ENCODE data around the gene RXRA.

RXRA gene

DNA sequence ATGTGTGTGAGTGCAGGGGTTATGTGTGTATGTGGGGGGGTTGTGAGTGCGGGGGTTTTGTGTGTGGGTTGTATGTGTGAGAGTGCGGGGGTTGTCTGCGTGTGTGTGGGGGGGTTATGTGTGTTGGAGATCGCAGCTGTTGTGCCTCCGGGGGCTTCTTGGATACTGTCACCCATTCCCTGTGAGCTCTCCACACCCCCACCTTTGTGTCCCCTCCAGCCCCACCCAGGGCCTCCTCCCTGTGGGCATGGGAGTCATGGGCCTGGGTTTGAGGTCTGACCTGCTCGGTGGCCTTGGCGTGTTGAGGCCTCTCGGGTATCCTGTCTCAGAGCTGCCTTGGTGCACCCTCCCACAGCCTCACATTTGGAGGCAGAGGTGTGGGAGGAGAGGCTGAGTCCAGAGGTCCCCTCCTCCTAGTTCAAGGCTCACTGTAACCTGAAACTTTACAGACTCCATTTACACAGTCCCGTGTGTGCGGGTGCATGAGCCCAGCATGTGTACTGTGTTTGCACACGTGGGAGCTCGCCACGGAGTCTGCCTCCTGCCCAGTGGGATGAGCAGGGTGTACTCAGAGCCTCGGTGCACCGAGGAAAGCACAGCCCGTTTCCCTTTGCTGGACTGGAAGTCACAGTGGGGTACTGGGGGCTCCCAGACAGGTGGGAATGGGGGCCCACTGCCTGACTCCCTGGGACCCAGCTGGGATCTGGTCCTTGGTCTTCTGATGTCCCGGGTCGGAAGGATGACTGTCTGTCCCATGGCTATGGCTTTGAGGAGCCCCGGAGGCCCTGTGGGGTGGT is 43.4 kb downstream of the RXRA start:
- no peak for DNase-seq (ENCODE audit: low spot score)

DNA sequence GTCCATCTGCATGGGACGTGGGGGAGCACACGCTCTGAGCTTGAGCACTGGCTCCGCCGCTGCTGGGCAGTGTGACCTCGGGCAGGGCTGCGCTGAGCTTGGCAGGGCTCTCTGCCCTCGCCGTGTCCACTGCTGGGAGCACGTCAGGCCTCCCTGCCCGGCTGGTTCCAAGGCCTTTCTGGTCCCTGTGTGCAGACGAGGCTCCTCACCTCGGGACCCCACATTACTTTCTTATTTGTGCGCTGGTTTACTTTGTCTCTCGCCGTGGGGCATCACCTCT is 43.9 kb downstream of the RXRA start:
- DNase-seq (ENCODE audit: low spot score): no peak

DNA sequence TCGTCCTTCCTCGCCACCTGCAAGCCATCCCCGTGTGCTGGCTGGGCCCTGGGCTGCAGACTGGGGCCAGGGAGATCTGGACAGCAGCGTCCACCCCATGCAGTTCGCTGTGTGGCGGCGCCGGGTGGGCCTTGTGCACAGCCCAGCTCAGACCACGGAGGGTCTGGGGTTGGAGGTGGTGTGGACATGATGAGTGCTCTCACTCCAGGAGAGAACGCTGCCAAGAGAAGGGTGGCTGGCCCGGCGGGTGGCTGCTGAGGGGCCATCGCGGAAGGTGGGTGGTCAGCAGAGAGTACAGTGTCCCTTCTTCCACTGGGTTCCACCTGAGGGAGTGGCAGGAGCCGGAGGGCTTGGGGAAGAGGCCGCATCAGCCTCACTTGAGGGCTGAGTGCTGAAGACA is 44.4 kb downstream of the RXRA start:
- no peak for DNase-seq (ENCODE audit: low spot score)

DNA sequence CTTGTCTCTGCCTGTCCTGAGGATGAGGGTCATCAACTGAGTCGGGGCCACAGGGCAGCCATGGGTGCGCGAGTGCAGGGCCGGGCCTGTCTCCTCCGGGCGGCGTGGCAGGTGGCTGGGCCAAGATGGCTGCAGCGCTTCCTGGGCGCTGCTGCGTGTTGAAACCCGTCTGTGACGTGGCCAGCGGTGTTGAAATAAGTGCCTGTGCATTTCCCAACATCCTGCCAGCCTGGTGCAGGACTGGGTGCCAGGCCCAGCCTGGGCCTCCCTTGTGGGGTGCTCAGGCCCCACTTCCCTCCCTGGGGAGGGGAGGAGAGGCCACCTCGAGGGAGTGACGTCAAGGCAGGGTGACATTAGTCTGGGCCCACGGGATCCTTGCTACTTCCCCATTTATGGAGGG is 45.5 kb downstream of the RXRA start:
- no peak for DNase-seq (ENCODE audit: low spot score)

DNA sequence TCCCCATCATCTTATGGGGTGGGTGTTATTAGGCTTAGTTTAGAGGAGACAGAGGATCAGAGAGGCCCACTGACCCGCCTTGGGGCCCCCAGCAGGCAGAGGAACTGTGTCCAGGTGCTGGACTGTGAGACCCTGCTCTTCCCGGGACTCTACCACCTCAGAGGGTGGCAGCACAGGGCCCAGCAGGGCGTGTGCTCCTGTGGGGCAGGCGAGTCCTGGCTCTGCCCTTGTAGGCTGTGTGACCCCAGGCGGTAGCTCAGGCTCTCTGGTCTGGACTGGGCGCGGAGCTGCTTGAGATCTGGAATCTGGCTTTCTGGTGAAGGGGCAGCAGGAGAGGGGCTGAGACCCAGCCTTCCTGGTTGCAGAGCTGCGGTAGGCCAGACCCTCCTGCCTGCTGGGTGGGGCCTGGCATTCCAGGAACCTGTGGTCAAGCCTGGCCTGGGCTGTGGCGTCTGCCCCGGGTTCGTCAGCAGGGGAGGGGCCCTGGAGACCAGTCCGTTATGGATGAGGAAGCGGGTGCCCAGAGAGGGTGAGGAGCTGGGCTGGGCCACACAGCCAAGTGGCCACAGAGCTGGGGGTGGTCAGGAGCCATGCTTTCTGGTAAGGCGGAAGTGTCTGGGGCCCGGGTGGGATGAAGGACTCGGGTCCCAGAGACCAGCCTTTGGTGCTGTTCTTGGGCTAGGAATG is 46.5 kb downstream of the RXRA start:
- DNase-seq (ENCODE audit: low spot score): no peak

DNA sequence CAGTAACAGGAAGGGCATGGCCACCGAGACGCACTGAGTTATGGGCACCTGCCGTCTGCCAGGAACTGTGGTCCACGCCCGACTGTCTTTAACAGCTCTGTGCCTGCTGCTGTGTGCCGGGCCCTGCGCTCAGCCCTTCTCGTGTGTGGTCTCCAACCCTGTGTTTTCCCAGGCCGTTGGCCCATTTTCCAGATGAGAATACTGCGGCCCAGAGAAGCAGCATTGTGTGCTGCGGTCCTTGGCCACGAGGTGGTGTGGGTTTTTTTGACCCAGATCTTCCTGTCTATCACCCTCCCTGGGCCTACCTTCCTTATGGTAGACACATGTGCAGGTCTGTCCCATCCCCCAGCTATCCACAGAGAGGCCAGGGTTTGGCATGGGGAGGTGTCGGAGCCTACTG is 47.0 kb downstream of the RXRA start:
- DNase-seq (ENCODE audit: low spot score): no peak

DNA sequence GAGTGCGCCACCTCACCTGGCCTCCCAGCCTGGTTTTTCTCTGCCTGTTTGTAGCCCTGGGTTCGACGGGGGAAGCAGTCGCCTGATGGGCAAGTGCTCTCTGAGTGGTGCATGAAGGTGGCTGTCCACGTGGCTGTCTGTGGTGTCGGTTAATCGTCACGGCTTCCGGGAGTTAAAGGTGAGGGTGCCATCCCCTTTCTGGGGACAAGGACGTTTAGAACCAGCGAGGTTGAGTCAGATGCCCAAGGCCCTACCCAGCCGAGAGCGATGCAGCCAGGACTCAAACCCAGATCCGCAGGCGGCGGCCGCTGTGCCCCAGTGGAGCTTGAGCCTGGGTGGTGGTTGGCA is 47.7 kb downstream of the RXRA start:
- no peak for DNase-seq (ENCODE audit: low spot score)

DNA sequence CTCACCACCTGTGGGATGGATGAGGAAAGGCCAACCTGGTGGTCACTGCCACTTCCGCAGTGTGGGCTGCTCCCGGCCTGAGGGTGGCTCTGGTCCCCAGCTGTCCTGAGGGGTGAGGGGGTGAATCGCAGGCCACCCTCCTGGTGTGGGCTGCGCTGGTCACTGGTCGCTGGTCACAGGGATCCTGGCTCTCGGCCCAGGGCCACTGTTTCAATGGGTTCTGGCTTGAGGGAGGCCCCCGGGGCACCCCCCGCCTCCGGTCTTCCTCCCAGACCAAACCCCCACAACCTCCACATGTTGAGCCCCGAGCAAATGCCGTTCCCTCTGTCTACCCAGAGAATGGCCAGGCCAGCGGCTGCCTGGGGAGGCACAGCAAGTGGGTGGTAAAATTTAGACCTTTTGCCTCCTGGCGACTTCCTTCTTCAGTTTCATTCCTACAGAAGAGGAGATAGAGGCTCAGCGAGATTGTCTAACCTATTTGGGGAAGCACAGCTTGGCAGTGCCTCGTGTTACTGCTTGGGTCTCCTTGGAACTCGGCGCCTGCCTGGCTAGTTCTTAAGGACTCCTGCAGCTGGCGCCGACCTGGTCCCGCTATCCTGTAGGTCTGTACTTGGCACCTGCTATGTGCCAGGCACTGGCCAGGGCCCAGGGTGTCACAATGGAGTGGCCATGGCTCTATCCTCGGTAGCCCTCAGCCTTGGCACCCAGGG is 48.2 kb downstream of the RXRA start:
- no peak for DNase-seq (ENCODE audit: low spot score)

DNA sequence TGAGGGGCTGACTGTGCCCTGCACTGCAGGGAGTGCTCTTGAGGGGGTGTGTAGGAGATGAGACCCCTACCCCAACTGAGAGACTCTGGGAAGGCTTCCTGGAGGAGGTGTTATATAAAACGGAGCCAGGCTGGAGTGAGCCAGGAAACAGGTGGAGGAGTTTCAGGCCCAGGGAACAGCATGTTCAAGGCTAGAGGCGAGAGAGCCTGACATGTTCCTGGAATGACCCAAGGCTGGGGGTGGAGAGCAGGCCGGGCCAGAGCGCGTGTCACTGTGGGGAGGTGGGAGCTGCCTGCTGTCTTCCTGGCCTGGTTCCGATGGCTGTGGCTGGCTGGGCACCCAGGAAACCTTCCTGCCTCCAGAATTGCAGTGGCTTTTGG is 48.7 kb downstream of the RXRA start:
- no peak for DNase-seq (ENCODE audit: low spot score)

DNA sequence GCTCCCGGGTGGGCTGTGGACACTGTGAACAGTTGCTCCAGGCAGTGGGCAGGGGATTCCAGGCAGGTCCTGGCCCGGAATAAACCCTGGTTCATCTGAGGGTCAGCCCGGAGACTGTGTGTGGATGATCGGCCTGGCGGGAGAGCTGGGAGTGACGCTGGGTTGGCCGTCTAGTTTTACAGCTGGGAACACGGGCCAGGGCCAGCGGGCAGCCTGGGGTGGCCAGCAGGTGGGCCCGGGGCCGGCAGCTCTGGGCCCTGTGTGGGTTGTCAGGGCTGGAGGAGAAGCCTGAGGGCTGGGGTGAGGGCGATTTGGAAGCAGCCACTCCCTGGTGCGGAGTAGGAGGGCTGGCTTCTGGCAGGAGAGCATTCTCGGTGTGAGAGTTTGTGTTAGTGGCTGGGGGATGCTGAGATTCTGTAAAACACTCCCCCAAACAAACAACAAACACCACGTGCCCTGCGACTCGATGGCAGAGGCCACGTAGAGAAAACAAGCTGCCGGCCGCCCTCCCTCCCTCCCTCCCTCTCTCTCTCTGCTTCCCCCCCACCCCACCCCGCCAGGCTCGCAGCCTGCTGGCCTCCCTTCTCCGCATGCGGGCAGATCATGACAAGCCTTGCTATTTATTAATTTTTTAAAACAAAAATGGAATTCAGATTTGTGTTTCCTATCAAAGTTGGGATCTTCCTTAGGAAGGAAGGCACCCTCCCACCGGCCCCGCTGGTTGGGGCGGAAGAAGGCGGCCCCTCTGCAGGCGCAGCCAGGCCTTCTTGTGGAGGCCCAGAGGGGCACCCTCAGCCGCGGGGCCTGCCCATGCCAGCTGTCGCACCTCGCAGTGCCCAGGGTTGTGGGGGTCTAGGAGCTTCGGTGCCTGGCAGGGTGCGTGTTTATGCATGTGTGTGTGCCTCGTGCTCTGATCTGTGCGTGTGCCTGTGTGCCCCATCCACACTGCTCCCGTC is 49.5 kb downstream of the RXRA start:
- DNase-seq (ENCODE audit: low spot score): no peak

DNA sequence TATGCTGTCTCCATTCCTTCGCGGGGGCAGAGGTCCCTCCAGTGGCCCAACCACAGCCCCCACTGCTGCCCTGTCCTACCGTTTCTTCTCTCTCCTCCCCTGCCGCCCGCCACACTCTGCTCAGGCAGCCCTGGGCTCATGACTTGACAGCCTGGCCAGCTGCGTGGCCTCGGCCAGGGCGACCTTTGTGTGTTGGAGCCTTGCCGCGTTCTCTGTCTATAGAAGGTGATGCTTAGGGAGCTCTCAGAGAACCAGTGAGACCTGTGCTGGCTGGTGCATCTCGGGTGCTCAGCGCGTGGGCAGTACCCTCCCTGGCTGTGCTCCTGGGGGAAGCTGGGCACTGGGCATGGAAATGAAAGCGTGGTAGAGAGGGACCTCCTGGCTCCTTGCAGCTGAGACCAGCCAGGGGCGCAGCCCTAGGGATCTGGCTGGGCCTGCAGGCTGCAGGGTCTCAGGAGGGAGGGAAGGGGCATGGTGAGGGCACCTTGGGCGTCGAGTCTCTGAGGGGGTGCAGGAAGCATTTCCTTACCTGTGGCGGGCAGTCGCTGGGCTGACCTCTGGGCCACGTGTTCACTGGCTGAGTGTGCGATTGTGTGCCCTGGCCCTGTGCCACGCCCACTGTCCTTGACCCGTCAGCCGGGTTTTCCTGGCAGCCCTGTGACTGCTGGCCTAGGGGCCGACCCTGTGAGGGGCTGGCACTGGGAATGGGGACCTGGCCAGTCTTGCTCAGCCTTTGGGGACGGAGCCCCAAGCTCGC is 50.3 kb downstream of the RXRA start:
- DNase-seq (ENCODE audit: low spot score): no peak

DNA sequence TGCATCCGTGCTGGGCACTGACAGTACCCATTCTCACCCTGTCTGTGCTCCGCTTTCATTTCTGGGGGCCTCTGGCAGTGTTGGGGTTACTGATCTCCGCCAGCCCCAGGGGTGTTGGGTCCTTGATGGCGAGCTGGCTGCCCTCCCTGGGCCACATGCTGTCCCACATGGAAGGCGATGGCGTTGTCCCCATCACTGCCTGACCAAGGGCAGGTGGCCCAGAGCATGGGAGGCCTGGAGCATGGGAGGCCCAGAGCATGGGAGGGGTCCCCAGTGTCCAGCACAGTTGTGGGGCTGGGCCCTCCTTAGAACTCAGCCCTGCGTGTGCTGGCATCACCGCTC is 50.9 kb downstream of the RXRA start:
- DNase-seq (ENCODE audit: low spot score): no peak

DNA sequence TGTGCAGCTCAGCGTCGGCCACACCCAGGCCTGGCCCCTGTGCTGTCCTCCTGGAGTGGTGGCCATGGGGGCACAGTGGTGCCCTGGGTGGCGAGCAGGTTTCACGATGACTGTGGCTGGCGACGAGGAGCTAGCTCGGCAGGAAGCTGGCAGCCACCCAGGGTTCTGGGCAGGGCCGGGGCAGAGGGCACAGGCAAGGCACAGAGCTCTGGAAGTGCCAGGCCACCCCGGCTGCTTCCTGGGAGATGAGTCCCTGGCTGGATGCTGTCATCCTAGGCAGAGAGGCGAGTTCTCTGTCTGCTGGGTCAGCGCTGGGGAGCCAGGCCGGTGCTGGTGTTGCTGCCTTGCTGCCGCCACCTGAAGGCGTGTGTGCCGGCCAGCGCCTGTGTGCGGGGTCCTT is 51.7 kb downstream of the RXRA start:
- no peak for DNase-seq (ENCODE audit: low spot score)

DNA sequence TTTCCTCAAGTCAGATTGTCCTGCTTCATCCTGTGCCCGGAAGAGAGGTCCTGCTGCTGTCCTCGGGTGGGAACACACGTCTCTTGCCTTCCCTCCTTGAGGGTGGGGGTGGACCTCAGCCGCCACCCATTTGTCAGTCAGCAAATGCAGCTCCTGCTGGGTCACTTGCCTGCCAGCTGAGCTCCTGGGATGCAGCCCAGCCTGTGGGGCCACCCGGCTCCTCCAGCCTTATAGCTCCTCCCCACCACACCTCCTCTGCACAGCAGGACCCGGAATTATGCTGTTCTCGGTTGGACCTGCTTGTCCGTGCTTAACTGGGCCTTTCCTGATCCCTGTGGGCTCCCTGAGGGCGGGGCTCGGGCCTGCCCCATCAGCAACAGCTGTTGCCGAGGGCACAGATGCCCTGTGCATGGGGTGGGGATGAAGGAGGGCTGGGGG is 52.7 kb downstream of the RXRA start:
- peak; percentile 58 for DNase-seq (ENCODE audit: low spot score)

DNA sequence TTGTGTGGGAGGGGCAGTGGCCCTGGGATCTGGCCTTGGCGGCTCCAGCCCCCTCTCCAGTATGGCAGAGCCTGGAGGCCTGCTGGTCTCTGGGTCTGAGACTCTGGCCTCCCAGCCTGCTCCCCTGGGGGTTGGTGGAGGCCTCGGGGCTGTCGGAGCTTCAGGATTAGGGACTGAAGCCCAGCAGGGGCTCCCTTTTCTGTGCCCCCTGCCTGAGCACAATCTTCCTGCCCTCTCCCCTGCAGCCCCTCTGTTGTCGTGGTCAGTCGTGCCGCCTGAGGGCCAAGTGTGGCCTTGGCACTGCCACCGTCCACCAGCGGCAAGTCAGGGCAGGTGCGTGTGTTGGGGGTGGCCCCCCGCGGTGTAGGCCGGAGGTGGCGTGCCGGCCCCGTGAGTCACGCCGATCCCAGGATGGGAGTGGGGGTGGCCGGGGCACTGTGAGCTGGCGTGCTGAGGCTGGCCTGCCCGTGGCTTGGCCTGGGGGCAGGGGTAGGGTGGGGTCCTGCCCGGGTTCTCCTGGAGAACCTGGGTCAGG is 53.6 kb downstream of the RXRA start:
- DNase-seq (ENCODE audit: low spot score): no peak

DNA sequence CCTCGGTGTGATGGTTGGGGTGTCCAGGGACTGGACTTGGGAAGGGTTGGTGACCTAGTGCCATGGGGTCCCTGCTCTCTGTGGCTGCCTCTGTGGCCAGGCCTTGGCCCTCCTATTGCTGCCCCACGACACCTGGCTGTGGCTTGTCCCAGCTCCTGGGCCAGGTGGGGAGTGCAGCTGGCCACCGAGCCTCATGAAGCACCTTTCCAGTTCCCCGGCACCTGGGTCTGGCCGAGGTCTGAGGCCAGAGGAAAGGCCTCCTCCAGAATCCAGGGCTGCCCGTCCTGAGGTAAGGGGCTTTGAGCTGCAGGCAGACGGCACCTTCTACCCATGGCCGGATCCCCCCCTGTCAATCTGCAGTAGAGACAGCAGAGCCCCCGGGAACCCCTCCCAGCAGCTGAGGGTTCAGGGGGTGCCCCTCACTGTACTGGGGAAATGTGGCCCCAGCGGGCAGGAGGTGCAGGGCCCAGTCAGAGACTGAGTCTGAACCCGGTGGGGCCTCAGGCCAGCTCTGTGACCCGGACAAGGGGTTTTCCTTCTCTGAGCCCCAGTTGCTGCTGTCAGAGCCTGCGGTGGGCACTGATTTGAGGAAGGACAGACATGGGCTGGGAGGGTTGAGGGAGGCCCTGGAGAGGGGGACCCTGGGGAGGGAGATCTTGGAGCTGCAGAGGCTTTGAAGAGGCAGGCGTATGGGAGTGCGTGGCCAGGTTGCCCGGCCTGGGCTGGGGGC is 54.5 kb downstream of the RXRA start:
- DNase-seq (ENCODE audit: low spot score): no peak

DNA sequence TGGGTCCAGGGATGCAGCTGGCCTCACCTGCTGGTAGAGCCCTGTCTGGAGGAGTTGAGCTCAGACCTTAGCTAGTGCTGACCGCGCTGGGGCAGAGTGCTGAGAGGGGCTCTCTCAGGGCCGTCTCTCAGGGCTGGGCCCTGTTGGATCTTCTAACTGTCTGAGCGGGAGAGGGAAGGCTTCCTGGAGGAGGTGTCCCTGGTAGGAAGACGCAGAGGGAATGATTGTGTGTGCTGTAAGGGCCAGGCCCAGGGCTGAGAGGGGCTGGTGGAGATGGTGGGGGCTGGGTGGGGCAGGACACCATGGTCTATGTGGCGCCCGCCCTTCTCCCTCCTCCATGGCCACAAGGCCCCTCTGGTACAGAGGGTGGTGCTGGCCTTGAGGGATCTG is 55.0 kb downstream of the RXRA start:
- no peak for DNase-seq (ENCODE audit: low spot score)

DNA sequence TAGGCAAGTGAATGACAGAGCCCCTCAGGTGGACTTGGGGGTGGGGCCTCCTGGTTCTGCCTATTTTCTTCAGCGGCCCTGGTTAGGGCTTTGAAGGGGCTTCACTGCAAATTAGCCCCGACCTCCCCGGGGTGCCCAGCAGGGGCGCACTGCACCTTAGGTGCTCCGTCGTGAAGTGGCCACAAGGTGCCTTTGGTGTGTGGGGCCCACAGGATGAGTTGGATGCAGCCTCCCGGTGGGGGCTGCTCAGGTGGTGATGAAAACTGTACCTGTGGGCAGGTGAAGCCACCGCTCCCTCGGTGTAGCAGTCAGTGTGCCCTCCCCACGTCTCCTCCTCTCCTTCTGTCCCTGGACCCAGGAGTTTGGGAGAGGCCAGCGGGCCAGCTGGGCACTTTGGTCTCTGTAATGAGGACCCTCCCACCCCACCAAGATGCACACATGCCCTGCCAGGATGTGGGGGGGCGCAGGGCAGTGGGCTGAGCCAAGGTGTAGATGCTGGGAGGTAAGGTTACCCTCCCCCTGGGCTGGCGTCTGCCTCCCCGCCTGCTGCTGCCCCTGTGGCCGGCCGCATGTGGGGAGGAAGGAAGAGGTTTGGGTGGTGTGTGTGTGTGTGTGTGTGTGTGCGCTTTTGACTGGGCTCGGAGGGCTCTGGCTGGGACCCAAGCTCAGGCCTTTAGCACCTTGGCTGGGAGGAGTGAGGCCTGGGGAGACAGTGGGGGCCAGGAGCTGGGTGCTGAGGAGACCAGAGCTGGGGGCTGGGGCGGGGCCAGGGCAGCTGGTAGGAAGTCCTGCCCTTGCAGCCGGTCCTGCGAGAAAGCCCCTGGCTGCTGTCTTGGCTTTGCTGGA is 55.6 kb downstream of the RXRA start:
- no peak for DNase-seq (ENCODE audit: low spot score)

DNA sequence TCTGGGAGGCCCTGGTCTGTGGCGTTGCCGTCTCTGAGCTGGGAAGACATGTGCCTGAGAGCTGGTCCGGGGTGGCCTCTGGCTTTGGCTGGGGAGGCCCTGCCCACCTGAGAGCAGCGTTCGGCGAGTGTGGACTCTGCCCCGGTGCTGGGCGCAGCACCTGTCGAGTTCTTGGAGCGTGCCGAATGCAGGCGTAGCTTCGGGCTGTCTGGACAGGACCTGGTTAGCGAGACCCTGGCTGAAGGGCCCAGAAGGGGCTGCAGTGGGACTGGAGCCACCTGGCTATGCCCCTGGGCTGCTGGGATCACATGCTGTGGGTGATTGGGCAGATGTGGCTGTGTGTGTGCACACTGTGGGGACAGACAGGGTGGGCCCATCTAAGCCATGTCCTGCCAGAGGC is 56.5 kb downstream of the RXRA start:
- no peak for DNase-seq (ENCODE audit: low spot score)

DNA sequence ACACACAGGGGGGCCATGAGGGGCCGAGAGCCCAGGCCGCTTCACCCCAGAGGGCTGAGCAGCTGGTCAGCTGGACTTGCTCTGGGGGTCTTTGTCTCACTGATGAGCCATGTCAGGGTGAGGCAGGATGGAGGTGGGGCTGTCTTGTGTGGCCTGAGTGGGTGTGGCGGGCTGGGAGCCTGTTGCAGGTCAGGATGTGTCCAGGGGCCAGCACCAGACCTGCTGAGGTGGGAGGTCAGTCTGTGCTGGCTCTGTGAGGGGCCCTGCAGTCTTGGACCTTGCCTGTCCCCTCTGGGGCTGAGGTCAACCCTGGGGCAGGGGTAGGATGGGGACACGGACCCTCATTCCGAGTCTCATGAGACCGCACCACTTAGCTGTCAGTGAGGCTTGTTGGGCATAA is 56.9 kb downstream of the RXRA start:
- no peak for DNase-seq (ENCODE audit: low spot score)
